Neural progenitor cell (in vitro differentiated cells): Measurements from ENCODE around the gene PLEKHB2. TPM values are rescaled to one million over a fixed set of nuclear protein-coding genes. Genes with fewer than 3 reads are reported as not detected.
A peak's percentile ranks its signal among the peaks of the same experiment; 100 is the strongest.
"Not testable (repeated sequence)": the region's sequence is repeated elsewhere in the genome, so short reads cannot be mapped to it uniquely, and the experiment has no call there.

Experiments
- DNase-seq: peaks from one replicate; pipeline ENCODE4 v3.0.0-alpha.2; 2016; ENCODE audit warnings: low spot score
- H2AFZ ChIP-seq: fragments of 200-600 bp; sonication (generic); replicated peaks from 2 replicates; pipeline ENCODE4 v1.6.1; 2016; ENCODE audit warnings: antibody characterized with exemption
- H3F3A ChIP-seq: fragments of 200-600 bp; sonication (generic); 2 replicates; pipeline ENCODE4 v1.6.1; 2016; ENCODE audit warnings: antibody characterized with exemption, low read depth
- H3K27ac ChIP-seq: fragments of 200-600 bp; sonication (generic); 2 replicates; pipeline ENCODE4 v1.5.1; 2016; ENCODE audit warnings: mild to moderate bottlenecking
- H3K27me3 ChIP-seq: fragments of 200-600 bp; sonication (generic); 2 replicates; pipeline ENCODE4 v1.6.1; 2016; ENCODE audit warnings: mild to moderate bottlenecking, moderate library complexity
- H3K36me3 ChIP-seq: fragments of 200-600 bp; sonication (generic); 2 replicates; pipeline ENCODE4 v1.5.1; 2016
- H3K4me1 ChIP-seq: fragments of 200-600 bp; sonication (generic); 2 replicates; pipeline ENCODE4 v1.6.1; 2016; ENCODE audit warnings: mixed run types
- H3K4me2 ChIP-seq: fragments of 200-600 bp; sonication (generic); 2 replicates; pipeline ENCODE4 v1.6.1; 2016
- H3K4me3 ChIP-seq: fragments of 200-600 bp; sonication (generic); 2 replicates; pipeline ENCODE4 v1.5.1; 2016
- H3K79me2 ChIP-seq: fragments of 200-600 bp; sonication (generic); 2 replicates; pipeline ENCODE4 v1.6.1; 2016; ENCODE audit warnings: low read depth
- H3K9ac ChIP-seq: fragments of 200-600 bp; sonication (generic); 2 replicates; pipeline ENCODE4 v1.6.1; 2016
- H3K9me3 ChIP-seq: fragments of 200-600 bp; sonication (generic); 2 replicates; pipeline ENCODE4 v1.5.1; 2016; ENCODE audit warnings: low read depth
- H4K20me1 ChIP-seq: fragments of 200-600 bp; sonication (generic); 2 replicates; pipeline ENCODE4 v1.6.1; 2016; ENCODE audit warnings: low read depth
- H3K27ac Mint-ChIP-seq: 3 replicates; pipeline ENCODE4 v1.8.0; 2021; ENCODE audit warnings: mixed read lengths
- H3K27me3 Mint-ChIP-seq: 2 replicates; pipeline ENCODE4 v1.8.0; 2022; ENCODE audit warnings: low read depth, mild to moderate bottlenecking, inconsistent platforms, moderate library complexity, mixed read lengths; ENCODE audit not compliant: insufficient read depth
- H3K36me3 Mint-ChIP-seq: 3 replicates; pipeline ENCODE4 v1.8.0; 2021; ENCODE audit warnings: mixed read lengths
- H3K4me1 Mint-ChIP-seq: 3 replicates; pipeline ENCODE4 v1.8.0; 2021; ENCODE audit warnings: mixed read lengths
- H3K4me3 Mint-ChIP-seq: 3 replicates; pipeline ENCODE4 v1.8.0; 2021; ENCODE audit warnings: mild to moderate bottlenecking, moderate library complexity, mixed read lengths
- H3K9me3 Mint-ChIP-seq: 3 replicates; pipeline ENCODE4 v1.8.0; 2020; ENCODE audit warnings: mixed read lengths
- small RNA-seq: library from RNA; depleted of rRNA; stranded (forward); fragments of <200 nt; gene quantifications from one replicate; pipeline ENCODE3, GENCODE V24; 2015
- total RNA-seq: library from RNA; depleted of rRNA; stranded (reverse); fragments of >200 nt; gene quantifications from 2 replicates; pipeline ENCODE4 v1.2.3, GENCODE V29; 2015; ENCODE audit warnings: low replicate concordance

PLEKHB2 gene
- total RNA-seq, 1 donor from 2014 or later: 57.4 TPM

DNA sequence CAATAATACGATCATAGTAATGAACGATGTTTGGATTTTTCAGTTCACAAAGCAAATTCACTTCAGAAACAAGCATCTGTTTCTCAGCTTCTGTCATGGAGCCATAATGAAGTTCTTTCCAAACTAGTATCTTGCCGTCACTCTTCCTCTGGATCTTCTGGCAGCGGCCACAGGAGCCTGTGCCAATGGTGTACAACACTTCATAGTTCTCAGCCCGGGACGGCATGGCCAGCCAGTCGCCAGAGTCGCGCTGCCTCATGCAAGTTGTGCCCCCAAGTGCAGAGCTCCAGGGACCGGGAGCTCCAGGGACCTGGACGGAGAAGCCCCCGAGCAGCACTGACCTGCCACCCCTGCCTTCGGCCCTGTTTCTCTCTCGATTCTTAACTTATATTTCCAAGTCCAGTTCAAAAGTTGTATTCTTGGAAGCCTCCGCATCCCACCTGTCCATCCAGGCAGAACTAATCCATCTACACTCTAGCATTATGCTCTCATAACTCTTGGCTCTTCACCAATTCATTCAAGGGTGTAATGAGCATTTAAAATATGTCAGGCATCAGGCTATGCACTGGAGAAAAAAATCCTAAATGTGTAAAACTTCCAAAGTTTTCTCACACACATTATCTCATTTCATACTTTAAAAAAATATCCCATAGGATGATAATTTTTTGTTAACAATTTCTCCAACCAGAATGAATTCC is 73.7 kb downstream of the PLEKHB2 start:
- H3K27me3 ChIP-seq, H4K20me1 ChIP-seq, H3K4me1 ChIP-seq, DNase-seq, H3K27ac ChIP-seq, H3K4me1 Mint-ChIP-seq, H3K27ac Mint-ChIP-seq, H3K9ac ChIP-seq, H3K4me3 Mint-ChIP-seq, H3K79me2 ChIP-seq, H3K9me3 ChIP-seq, H3K36me3 ChIP-seq, H2AFZ ChIP-seq, H3K36me3 Mint-ChIP-seq, H3K9me3 Mint-ChIP-seq, H3F3A ChIP-seq, H3K4me2 ChIP-seq, H3K27me3 Mint-ChIP-seq, H3K4me3 ChIP-seq: not testable (repeated sequence)

DNA sequence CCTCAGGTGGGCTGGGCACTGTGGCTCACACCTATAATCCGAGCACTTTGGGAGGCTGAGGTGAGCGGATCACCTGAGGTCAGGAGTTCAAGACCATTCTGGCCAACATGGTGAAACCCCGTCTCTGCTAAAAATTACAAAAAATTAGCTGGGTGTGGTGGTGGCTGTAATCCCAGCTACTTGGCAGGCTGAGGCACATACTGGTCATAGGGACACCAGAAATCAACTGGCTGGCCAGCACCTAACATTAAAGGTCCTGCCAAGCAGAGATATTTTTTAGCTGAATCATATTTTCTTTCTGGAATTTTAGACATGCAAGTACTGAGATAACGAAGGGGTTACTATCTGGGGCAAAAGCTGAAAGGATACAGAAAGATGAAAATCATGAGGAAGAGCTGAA is 76.3 kb downstream of the PLEKHB2 start:
- not testable (repeated sequence) for H3K36me3 Mint-ChIP-seq, H3K27me3 ChIP-seq, H3K36me3 ChIP-seq, H3K9me3 ChIP-seq, H3K27ac Mint-ChIP-seq, DNase-seq, H3K27me3 Mint-ChIP-seq, H3K4me1 Mint-ChIP-seq, H3K4me3 ChIP-seq, H4K20me1 ChIP-seq, H3K4me2 ChIP-seq, H3K4me3 Mint-ChIP-seq, H3K9me3 Mint-ChIP-seq, H3K79me2 ChIP-seq, H3F3A ChIP-seq, H3K27ac ChIP-seq, H3K9ac ChIP-seq, H3K4me1 ChIP-seq, H2AFZ ChIP-seq

- not testable (repeated sequence) for H3K27me3 Mint-ChIP-seq
These were observed 88.3 kb downstream of the PLEKHB2 start for GRCh38 chr2:131193421-131193820.

DNA sequence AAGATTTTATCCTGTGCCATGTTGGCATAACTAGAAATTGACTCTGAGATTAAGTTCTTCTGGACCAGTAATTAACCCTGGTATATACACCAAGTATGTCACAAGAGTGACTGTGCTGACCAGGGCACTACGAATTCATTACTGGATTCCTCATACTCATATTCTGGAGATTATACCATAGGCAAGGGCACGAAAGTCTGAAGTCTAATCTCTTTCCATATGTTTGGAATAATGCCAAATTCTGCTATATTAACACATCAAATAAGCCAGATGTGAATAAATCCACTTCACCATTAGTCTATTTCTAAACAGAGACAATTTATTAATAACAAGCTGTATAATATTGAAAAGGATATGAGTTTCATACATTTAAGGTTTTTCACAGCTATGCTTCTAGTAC is 91.0 kb downstream of the PLEKHB2 start:
- not testable (repeated sequence) for DNase-seq, H3K79me2 ChIP-seq, H3F3A ChIP-seq, H3K27ac Mint-ChIP-seq, H3K36me3 Mint-ChIP-seq, H3K9ac ChIP-seq, H3K4me3 Mint-ChIP-seq, H3K9me3 ChIP-seq, H3K27ac ChIP-seq, H3K36me3 ChIP-seq, H3K4me1 Mint-ChIP-seq, H3K4me2 ChIP-seq, H3K27me3 Mint-ChIP-seq, H4K20me1 ChIP-seq, H3K9me3 Mint-ChIP-seq, H2AFZ ChIP-seq, H3K4me3 ChIP-seq, H3K4me1 ChIP-seq
- peaks cover 22% of the 10 kb centered on the region for H3K27me3 ChIP-seq

More at GRCh38 chr2:131193421-131193820, 88.3 kb downstream of the PLEKHB2 start:
- not testable (repeated sequence) for H3K27ac ChIP-seq, H3K4me3 ChIP-seq, H3K9ac ChIP-seq, H3K36me3 ChIP-seq, H3K79me2 ChIP-seq, H3F3A ChIP-seq, H3K9me3 Mint-ChIP-seq, H3K4me3 Mint-ChIP-seq, H3K4me2 ChIP-seq, H3K4me1 Mint-ChIP-seq, H3K4me1 ChIP-seq, H3K27ac Mint-ChIP-seq, H3K9me3 ChIP-seq, H3K36me3 Mint-ChIP-seq, H2AFZ ChIP-seq, H4K20me1 ChIP-seq
- peaks cover 22% of the 10 kb centered on the region for H3K27me3 ChIP-seq
- DNase-seq: peak; percentile 10

Small RNA genes lying within 50 kb of the gene (small RNA-seq; reads per million reads assigned to genes)
- gene AC009477.1: not detected

Other genes starting within 250 kb of the PLEKHB2 start
- 63.0 and 85.2 TPM in 2 replicates for gene FAM168B, start 11.9 kb upstream of the PLEKHB2 start, total RNA-seq
- gene POTEE, start 104.2 kb downstream of the PLEKHB2 start, total RNA-seq: 4.8 and 6.5 TPM in 2 replicates